ENCODE results near the gene BTNL9.
"Not testable (repeated sequence)": the region's sequence is repeated elsewhere in the genome, so short reads cannot be mapped to it uniquely, and the experiment has no call there.

The BTNL9 gene

DNA sequence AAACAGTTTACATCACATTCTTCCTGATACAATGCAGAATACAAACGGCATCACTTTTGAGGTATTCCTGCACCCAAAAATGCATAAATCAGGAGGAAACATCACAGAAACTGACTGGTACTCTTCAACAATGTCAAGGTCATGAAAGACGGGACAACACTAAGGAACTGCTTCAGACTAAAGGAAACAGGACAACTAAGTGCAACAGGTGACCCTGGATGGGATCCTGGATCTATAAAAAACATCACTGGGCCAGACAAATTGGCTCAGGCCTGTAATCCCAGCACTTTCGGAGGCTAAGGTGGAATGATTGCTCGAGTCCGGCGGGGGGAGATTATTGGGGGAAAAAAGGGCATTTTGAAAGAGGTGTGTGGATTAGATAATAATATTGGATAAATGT lies 22.6 kb downstream of the BTNL9 start:
- DNase-seq (ENCODE audit: low read depth) = no peak

DNA sequence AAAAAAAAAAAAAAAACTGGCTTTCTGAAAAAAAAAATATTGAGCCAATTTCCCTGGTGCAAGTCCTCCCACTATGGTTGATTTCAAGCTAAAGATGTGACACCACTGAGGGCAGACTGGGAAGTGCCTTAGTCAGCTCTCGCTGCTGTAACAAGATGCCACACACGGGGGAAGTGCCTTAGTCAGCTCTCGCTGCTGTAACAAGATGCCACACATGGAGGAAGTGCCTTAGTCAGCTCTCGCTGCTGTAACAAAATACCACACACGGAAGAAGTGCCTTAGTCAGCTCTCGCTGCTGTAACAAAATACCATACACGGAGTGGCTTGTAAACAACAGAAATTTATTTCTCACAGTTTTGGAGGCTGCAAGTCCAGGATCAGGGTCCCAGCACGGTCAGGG lies 23.4 kb downstream of the BTNL9 start:
- no peak for DNase-seq (ENCODE audit: low read depth)

DNA sequence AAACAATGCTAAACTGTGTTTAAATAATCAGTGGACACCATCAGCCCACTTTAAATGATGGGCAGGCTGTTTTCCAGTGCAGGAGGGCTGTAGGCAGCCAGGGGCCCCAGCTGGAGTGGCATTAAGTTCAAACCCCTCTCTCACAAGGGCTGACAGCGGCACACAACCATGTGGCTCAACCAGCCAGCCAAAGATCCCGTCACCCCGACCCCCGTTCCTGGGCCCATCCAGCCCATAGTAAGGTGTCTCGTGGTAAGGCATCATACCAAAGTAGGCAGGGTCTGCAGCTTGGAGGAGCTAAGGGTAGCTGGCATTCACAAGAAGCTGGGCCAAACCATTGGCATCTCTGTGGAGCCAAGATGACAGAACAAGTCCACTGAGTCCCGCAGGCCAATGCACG lies 24.9 kb downstream of the BTNL9 start:
- DNase-seq (ENCODE audit: low read depth) = no peak

DNA sequence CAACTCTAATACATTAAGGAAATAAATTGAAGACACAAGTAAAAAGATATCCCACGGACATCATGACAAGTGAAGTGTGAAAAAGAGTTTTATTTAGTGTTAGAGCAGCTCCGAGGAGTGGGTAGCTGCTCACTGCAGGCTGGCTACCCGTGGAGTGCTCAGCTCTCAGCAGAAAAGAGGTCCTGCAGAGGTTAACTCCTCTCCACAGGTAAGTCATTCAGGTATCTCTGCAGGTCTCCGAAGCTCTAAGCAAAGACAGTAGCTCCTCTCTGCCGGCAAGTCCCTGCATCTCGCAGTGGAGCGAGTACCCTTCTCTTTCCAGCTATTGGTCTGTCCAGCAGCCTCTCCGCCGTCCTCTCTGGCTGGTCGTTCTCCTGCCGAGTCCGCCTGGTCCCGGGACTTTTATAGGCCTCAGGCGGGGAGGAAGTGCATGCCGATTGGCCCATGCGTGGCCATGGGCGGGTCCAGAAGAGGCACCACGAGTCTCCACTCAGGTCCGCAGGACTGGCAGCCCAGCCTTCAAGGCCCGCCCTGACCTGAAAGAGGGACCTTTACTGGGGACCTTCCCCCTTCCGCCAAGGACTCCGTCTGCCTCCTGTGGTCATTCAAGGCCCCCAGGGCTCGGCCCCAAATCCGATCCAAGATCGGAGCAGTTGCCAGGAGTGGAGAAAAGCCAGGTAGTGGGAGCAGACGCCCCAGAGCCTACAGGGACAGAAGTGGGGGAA lies 29.9 kb downstream of the BTNL9 start:
- DNase-seq (ENCODE audit: low read depth) = peak; percentile 18

DNA sequence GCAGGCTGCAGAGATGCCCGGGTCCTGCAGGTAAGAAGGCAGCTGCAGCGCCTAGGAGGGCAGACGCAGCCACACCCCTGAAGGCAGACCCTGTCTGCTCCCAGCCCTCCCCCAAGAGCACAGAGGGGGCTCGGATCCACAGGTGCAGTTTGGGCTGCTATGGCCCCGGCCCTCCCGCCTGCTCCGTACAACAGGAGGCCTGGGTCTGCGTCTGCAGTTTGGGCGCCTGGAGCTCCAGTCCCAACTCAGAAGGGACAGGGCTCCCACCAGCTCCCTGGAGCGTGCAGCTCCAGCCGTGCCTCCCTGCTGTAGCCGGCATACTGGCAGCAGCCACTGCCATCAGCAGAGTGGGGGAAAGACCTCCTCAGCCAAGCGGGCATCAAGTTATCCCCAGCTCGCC lies 30.5 kb downstream of the BTNL9 start:
- DNase-seq (ENCODE audit: low read depth) = no peak

DNA sequence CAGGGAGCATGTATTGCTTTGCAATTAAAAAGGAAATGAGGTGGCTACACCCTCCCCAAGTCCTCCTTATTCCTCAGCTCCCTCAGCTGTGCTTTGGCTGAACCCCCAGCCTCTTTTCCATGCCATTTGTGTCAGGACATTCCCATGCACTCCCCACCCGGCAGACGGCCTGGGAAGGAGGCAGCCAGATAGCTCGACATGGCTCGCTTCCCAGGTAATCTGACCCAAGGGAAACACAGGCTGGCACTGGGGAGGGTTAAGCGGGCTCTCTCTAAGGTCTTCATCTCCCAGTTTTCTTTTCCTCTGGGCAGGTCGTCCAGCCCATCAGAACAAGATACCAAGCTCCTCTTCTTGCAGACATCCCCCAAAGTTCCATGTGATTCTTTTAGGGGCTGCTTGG lies 31.2 kb downstream of the BTNL9 start:
- DNase-seq (ENCODE audit: low read depth) = no peak

DNA sequence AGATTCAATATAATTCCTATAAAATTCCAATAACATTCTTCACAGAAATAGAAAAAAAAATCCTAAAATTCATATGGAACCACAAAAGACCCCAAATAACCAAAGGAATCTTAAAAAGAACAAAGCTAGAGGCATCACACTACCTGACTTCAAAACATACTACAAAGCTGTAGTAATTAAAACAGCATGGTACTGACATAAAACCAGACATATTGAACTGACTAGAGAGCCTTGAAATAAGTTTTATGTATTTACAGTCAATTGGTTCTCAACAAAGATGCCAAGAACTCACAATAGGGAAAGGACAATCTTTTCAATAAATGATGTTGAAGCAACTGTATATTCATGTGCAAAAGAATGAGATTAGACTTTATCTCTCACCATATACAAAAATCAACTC lies 36.9 kb downstream of the BTNL9 start:
- DNase-seq (ENCODE audit: low read depth) = no peak

DNA sequence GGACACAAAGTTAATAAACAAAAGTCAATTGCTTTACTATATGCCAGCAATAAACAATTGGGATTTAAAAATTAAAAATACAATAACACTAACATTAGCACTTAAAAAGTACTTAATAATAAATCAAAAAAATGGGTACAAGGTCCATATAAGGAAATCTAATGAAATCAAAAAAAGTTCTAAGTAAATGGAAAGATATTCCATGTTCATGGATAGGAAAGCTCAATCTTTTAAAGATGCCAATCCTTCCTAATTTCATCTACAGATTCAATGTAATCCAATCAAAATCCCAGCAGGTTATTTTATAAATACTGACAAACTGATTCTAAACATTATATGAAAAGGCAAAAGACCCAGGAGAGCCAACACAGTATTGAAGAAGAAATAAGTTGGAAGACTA lies 41.9 kb downstream of the BTNL9 start:
- DNase-seq (ENCODE audit: low read depth) = no peak

DNA sequence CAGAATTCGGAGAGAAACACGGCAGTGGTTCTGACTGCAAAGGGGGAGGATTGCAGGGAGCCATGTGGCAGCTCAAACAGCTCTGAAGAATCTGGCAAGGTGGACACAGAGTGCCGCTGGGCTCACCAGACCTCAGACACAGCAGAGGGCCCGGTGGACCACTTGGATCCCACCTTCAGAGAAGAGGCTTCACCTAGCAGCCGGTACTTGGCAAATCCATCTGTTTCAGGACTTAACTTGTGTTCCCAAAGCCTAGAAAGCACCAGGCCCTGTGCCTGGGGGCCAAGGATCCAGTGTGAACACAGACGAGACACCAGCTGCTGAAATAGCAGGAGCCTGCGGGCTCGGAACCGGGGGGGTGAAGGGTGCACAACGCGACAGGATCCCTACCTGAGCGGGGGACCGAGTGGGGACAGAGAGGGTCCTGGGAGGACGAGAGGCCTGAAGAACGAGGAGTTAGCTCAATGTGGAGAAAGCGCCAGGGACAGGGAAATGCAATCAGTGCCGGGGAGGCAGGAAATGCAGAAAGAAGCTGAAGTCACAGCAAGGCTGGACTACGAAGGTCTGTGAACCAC lies 44.6 kb downstream of the BTNL9 start:
- DNase-seq (ENCODE audit: low read depth) = no peak

DNA sequence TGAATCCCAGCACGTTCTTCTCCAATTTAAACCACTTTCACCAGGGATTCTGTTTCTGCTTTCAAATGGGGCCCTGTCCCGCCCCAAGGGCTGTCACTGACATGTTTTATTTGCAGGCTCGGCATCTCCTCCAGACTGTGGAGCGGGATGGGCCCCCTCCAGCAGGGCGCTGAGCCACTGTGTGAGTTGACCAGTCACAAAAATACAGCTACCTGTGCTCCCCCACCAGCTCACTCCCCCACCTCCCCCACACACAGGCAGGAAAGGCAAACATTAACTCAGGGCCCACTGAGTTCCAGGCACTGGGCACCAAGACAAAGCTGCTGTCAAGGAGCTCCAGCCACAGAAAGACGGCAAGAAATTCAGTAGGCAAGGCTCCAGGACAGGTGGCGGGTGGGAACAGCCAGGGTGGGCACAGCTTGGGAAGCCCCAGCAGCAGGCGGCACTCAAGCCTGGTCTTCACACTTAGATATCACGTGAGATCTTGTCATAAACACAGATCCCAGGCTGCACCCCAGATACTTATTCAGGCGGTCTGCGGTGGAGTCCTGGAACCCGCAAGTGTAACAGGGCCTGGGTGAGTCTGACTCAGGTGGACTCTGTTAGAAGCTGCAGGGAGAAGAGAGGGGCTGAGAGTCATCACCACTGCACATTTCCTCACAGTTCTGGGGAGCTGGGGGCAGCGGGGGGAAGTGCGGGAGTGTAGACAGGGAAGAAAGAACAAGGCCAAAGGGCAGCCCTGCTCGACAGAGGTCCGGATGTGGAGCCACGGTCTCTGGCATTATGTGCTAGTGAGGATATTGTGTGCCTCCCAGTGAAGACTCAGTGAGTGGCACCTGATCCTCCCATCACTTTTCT lies 46.2 kb downstream of the BTNL9 start:
- DNase-seq (ENCODE audit: low read depth) = no peak

DNA sequence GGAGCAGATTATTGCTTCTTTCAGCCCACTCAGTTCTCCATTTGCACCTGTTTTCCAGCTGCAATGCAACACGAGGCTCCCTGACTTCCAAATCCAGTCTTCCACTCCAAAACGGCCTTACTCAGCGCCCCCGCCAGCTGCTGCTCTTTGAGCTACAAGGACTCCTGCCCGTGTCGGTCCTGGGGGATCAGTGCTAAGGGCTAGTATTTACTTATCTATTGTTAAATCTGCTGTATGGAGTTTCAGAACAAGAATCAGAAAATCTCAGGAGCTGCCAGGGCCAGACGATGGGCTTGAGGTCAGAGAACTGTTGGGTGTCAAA lies 46.8 kb downstream of the BTNL9 start:
- no peak for DNase-seq (ENCODE audit: low read depth)

DNA sequence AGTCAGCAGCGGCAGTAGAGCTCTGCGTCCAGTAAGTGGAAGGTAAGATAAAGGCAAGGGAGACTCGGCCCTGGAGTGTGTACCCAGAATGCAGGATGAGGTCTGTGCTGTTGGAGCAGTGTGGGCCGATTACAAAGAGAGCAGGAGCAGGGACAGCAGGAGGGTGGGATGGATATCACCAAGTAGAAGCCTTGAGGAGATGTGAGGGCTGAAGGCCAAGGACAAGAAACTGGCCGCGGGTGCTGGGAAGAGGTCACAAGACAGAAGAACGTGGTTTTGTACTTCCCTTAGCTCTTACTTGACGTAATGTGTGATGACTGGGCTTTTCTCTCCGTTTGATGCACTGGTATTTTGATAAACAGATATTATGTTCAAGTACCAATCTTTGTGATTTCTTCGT lies 47.2 kb downstream of the BTNL9 start:
- no peak for DNase-seq (ENCODE audit: low read depth)

DNA sequence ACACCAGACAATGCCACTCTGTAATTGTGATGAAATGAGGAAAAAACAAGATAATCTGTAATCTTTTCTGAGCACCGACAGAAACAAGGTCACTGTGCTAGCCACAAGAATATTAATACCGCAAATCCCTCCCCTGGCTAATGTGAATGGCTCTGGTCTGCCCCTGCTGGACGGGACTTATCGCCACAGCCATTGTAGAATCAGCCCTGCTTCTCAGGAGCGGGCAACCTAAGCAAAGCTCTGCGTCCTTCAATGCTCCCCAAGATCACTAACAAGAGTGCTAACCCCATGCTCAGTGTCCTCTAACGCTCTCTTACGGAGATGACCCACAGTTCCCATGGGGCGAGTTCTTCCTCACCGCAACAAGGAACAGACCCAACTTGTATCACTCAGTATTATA lies 48.2 kb downstream of the BTNL9 start:
- DNase-seq (ENCODE audit: low read depth) = peak; percentile 30

DNA sequence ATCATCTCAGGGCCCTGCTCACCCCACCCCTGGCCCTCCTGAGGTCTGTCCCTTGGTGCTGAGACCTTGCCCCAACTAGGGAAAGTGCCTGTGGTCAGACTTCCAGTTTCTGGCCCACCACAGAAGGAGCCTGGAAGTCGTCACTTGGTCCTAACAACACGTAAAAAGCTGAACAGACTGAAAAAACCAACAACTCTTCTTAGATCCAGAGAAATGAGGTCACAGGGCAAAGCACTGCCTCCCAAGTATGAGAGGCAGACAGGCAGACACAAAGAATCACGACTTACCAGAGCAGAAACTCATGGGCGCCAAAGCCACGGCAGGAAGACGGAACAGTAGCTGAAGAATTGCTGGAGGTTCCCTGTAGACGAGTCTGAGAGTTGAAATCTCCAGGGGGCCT lies 52.4 kb downstream of the BTNL9 start:
- DNase-seq (ENCODE audit: low read depth) = no peak

DNA sequence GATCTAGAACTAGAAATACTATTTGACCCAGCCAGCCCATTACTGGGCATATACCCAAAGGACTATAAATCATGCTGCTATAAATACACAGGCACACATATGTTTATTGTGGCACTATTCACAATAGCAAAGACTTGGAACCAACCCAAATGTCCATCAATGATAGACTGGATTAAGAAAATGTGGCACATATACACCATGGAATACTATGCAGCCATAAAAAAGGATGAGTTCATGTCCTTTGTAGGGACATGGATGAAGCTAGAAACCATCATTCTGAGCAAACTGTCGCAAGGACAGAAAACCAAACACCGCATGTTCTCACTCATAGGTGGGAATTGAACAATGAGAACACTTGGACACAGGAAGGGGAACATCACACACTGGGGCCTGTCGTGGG lies 55.1 kb downstream of the BTNL9 start:
- not testable (repeated sequence) for DNase-seq (ENCODE audit: low read depth)

DNA sequence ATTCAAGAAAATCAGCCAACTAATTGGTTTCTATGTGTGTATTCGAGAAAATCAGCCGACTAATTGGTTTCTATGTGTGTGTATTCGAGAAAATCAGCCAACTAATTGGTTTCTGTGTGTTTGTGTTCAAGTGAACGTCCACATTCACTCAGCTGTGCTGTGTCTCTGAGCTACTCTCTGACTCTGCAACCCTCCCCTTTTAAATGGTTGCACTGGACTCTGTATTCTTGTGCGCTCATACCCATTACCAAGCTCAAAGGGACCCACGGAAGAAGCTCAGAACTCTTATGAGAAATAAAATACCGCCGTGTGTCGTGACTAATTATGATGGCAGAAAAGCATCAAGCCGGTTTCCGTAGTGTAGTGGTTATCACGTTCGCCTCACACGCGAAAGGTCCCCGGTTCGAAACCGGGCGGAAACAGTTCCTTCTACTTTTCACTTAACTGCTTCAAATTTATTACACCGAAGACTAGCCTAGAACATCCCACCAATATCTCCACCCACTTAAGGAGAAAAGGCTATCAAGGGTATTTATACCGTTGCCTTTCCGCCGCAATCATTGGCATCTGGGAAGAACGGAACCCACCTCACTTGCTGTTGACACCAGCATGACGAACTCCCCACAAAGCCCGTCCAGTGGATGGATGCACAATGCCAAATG lies 56.8 kb downstream of the BTNL9 start:
- DNase-seq (ENCODE audit: low read depth) = not testable (repeated sequence)

DNA sequence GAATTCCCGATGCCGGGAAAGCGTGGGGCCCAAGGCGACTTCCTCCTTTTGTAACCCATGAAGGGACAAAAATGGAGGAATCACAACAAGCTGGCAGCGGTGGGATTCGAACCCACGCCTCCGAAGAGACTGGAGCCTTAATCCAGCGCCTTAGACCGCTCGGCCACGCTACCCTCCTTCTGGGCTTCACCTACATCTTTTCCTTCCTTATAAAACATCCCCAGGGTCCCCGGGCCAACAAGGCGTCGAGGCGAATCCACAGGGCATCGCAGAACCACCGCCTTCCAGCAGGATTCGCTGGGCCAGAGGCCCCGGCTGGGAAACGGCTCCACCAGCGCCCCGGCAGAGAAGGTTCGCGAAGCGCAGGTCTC lies 57.3 kb downstream of the BTNL9 start:
- not testable (repeated sequence) for DNase-seq (ENCODE audit: low read depth)

DNA sequence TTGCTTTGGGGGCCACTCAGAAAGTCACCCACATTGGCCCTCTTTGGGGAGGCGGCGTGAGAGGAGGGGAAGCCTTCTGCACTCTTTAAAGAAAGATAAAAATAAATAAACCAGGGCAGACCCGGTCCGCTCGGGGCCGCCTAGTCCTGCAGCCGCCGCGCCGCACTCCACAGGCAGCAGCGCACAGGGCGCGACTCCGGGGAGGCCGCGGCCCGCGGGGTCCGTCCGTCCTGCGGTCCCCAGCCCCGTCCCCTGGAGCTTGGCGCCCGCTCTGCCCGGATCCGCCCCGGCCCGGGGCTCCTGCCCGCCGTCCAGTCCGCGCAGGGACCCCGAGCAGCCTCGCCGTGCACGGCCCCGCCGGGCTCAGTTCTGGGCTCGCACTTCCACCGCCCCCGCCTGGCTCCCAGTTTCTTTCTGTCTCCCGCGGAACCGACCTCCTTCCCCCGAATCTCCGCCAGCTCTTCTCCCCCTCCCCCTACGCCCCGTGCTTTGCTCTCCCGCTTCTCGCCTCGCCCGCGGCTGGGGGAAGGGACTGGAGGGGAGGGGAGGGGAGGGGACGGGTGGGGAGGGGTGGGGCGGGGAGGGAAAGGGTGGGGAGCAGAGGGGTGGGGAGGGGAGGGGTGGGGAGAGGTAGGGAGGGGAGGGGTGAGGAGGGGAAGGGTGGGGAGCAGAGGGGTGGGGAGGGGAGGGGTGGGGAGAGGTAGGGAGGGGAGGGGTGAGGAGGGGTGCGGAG lies 57.9 kb downstream of the BTNL9 start:
- not testable (repeated sequence) for DNase-seq (ENCODE audit: low read depth)

DNA sequence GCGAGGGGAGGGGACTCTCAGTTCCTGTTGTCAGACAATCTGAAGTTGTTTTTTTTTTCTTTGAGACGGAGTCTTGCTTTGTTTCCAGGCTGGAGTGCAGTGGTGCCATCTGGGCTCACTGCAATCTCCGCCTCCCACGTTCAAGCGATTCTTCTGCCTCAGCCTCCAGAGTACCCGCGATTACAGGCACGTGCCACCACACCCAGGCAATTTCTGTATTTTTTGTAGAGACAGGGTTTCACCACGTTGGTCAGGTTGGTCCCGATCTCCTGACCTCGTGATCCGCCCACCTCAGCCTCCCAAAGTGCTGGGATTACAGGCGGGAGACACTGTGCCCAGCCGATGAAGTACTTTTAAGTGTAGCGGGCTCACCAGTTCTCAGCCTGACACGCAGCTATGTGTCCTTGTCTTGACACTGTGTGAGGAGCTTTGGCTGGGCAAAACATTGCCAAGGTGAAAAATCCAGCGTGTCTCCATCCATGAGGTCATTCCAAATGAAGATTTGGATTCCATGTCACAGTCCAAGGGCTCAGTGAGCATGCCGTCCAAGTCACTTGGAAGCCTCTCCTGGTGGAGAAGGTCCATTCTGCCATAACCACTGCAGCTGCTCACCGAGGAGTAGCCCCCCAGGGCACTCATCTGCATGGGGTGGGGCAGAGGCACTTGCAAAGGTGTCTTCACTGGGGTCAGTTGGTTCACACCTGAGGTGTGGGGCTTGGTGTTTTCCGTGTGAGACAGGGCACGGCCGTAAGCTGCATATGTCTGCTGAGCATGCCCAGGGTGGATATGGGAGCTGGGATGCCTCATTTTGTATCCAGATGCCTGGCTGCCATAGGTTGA lies 58.9 kb downstream of the BTNL9 start:
- DNase-seq (ENCODE audit: low read depth) = no peak

DNA sequence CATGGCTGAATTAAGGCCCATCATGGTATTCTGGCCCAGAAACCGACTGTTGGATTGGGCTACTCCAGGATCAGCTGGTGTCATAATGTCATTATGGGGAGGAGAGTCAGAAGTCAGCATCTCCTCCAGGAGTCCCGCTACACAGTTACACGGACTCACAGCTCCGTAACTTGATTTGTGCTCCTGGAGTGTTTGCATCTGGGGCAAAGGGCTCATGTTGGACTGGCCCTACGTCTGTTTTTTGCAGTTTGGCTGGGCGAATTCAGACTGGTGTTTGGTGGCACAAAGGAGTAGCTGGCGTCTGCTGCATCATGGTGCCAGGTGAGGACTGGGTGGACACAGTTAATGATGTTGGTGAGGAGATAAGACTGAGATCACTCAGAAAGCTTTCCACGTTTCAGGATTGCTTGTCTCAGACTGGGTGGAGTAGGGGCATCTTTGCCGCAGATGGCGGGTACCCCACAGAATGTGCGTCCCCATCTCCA lies 59.6 kb downstream of the BTNL9 start:
- DNase-seq (ENCODE audit: low read depth) = no peak
